Testis (tissue), 3 donors: Measurements from ENCODE around the gene YBX2. TPM values are rescaled to one million over a fixed set of nuclear protein-coding genes. Genes with fewer than 3 reads are reported as not detected.

ENCODE experiments used
- DNase-seq: peaks from one replicate; pipeline ENCODE4 v3.0.0-alpha.2; 2019
- H3K27ac ChIP-seq, 2 donors: fragments of 200-600 bp; sonication (generic); one replicate each; pipeline ENCODE4 v1.5.1; 2019
- H3K27me3 ChIP-seq: fragments of 200-600 bp; sonication (generic); one replicate; pipeline ENCODE4 v1.5.1; 2019
- H3K36me3 ChIP-seq: fragments of 200-600 bp; sonication (generic); one replicate; pipeline ENCODE4 v1.5.1; 2017; ENCODE audit warnings: low read depth; ENCODE audit errors: missing control alignments
- H3K4me1 ChIP-seq: fragments of 200-600 bp; sonication (generic); one replicate; pipeline ENCODE4 v1.5.1; 2019
- H3K4me3 ChIP-seq, 2 donors: fragments of 200-600 bp; sonication (generic); one replicate each; pipeline ENCODE4 v1.5.1; 2017 to 2019
- H3K9me3 ChIP-seq: fragments of 200-600 bp; sonication (generic); one replicate; pipeline ENCODE4 v1.5.1; 2017
- POLR2A ChIP-seq: fragments of 450-650 bp; IDR thresholded peaks from one replicate; pipeline ENCODE4 v1.6.1; 2017; ENCODE audit warnings: antibody characterized with exemption, mild to moderate bottlenecking, moderate library complexity
- WGBS, 2 donors: methylation state at CpG; one replicate each; pipeline ENCODE4 v1.1.5; 2018; 5-methylcytosine and 5-hydroxymethylcytosine counted together
- intact Hi-C: fragments of 100-400 bp; cut with DNase I; formaldehyde crosslinking; loops from one replicate; pipeline ENCODE4 v1.15.1; 2023; ENCODE audit warnings: low total_unique reads
- polyA plus RNA-seq: library from polyadenylated mRNA; stranded (reverse); fragments of 350-450 nt; fragmentation: Illumina TruSeq; extraction: RNeasy Lipid Tissue Mini Kit (QIAGEN cat#74804); gene quantifications from one replicate; pipeline ENCODE4 v1.2.3, GENCODE V29; 2014; ENCODE audit warnings: low read depth, low replicate concordance; ENCODE audit not compliant: insufficient read depth
- total RNA-seq, 2 donors: library from RNA; depleted of rRNA; stranded (reverse); fragments of >200 nt; gene quantifications; one replicate each; pipeline ENCODE4 v1.2.3, GENCODE V29; 2016
- TF ChIP-seq, protein P1 (sequence below), 3 experiments: fragments of 450-650 bp in 2 of 3; fragments of 200-600 bp in 1 of 3; sonication (generic) in 1 of 3; IDR thresholded peaks; one replicate each; pipeline ENCODE4 v1.5.1; 2016 to 2019; ENCODE audit warnings: antibody characterized with exemption in 3 of 3, mild to moderate bottlenecking in 2 of 3, moderate library complexity in 1 of 3

Gene YBX2
- total and polyA plus RNA-seq, 3 donors from 2014 or later, result 276 to 1,120 (median 549) TPM

DNA sequence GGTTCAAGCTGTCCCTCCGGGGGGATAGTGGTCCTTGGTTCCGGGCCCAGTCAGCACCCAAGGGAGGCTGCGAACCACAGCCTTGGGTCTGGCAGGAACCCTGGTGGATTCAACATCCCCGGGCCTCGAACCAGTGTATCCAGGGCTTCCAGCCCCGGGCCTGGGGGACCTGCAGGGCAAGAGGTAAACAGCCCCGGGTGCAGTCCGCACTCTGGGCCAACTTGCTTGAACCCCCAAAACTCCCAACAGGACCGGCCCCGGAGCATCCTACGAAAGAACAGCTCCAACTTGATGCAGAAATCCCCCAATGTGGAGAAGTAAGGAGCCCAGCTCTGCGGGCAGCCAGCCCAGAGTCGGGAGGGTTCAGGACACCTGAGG lies 36.2 kb upstream of the YBX2 start:
- no peaks in the 10 kb centered on the region for H3K36me3 ChIP-seq
- H3K27me3 ChIP-seq, result no peaks in the 10 kb centered on the region
- no peaks in the 10 kb centered on the region for H3K9me3 ChIP-seq
- peak overlapping the region; percentile 80 to 92 for H3K4me3 ChIP-seq
- intact Hi-C loops, result no loop called here
- TF ChIP-seq POLR2A, result no peak
- TF ChIP-seq, protein P1, sequence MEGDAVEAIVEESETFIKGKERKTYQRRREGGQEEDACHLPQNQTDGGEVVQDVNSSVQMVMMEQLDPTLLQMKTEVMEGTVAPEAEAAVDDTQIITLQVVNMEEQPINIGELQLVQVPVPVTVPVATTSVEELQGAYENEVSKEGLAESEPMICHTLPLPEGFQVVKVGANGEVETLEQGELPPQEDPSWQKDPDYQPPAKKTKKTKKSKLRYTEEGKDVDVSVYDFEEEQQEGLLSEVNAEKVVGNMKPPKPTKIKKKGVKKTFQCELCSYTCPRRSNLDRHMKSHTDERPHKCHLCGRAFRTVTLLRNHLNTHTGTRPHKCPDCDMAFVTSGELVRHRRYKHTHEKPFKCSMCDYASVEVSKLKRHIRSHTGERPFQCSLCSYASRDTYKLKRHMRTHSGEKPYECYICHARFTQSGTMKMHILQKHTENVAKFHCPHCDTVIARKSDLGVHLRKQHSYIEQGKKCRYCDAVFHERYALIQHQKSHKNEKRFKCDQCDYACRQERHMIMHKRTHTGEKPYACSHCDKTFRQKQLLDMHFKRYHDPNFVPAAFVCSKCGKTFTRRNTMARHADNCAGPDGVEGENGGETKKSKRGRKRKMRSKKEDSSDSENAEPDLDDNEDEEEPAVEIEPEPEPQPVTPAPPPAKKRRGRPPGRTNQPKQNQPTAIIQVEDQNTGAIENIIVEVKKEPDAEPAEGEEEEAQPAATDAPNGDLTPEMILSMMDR (IDR thresholded peaks at IDR 0.05), result no peak
- DNase-seq, result no peak
- H3K4me1 ChIP-seq, result peaks cover 14% of the 10 kb centered on the region
- WGBS, 2 donors, result 55 to 63% methylated on average over 3 to 13 of the region's 13 CpGs
- H3K27ac ChIP-seq, result peak overlapping the region; percentile 80 to 92

DNA sequence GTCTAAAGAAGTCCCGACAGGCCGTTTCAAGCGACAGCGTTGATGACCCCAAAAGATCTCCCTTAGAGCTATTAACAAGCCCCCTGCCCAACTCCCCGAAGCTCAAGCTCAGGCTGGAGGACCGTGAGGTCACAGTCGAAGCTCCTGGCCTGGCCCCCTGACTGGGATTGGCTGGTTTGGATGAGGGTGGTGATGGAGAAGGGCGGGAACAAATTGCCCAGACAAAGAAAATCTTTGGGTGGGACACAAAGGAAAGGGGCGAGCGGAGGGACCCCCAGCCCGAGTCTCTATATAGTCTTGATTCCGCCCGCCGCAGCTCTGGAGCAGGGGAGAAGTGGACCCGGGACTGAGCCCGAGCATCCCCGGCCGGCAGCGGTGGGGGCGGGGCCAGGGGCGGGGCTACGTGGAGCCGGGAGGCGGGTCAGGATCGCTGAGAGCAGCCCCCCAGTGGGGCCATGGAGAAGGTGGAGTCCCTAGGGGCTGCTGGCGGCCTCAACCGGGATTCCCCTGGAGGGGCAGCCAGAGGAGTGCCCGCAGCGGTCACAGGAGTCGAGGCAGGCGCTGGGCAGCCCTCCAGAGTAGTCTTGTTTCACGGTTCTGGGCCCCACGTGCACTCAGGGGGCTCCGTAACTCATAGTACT lies 35.7 kb upstream of the YBX2 start:
- Histone ChIP-seq H3K4me1 (peaks cover 14% of the 10 kb centered on the region), H3K27me3 (no peaks in the 10 kb centered on the region), H3K36me3 (no peaks in the 10 kb centered on the region), H3K27ac (peak overlapping the region; percentile 80 to 92), H3K4me3 (peak overlapping the region; percentile 80 to 92), H3K9me3 (no peaks in the 10 kb centered on the region)
- peak; percentile 90 for DNase-seq
- intact Hi-C loops, result no loop called here
- TF ChIP-seq POLR2A, result no peak
- TF ChIP-seq, protein P1 (IDR thresholded peaks at IDR 0.05), result no peak
- 0 to 1% methylated on average over 12 to 33 of the region's 34 CpGs for WGBS, 2 donors

DNA sequence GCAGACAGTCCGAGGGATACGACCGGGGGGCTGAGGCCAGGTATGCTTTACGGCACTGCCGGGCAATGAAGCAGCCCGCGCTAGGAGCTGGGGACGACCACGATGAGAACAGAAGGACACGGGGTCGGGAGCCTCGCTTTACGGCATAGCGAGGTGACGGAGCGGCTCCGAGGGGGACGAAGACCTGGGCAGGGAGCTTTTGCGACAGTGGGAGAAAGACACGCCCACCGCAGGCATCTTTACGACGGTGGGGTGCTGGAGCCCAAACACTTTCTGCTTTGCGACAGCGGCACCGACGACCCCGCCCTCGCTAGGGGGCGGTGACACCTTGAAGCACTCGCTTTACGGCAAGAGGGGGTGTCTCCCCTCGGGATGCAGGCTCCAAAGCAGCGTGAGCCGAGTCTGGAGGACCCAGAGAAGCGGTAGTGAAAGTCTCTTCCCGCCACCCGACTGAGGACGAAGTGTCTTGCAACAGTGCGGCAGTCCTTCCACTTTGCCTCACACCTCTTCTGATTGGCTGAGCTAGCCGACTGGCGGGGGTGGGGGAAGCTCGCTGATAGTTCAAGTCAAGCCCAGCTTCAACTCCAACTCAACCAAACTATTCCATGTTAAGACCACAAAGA lies 35.0 kb upstream of the YBX2 start:
- H3K4me3 ChIP-seq, result peak overlapping the region; percentile 80 to 92
- WGBS, 2 donors, result 0% methylated on average over 9 to 43 of the region's 43 CpGs
- intact Hi-C loops, result no loop called here
- H3K9me3 ChIP-seq, result no peaks in the 10 kb centered on the region
- no peaks in the 10 kb centered on the region for H3K27me3 ChIP-seq
- no peaks in the 10 kb centered on the region for H3K36me3 ChIP-seq
- peak overlapping the region; percentile 80 to 92 for H3K27ac ChIP-seq
- H3K4me1 ChIP-seq, result peaks cover 14% of the 10 kb centered on the region
- peak; percentile 99 for DNase-seq
- TF ChIP-seq POLR2A, result no peak
- TF ChIP-seq, protein P1 (IDR thresholded peaks at IDR 0.05), result peak in 2 of 3 experiments; percentile 14 to 26

DNA sequence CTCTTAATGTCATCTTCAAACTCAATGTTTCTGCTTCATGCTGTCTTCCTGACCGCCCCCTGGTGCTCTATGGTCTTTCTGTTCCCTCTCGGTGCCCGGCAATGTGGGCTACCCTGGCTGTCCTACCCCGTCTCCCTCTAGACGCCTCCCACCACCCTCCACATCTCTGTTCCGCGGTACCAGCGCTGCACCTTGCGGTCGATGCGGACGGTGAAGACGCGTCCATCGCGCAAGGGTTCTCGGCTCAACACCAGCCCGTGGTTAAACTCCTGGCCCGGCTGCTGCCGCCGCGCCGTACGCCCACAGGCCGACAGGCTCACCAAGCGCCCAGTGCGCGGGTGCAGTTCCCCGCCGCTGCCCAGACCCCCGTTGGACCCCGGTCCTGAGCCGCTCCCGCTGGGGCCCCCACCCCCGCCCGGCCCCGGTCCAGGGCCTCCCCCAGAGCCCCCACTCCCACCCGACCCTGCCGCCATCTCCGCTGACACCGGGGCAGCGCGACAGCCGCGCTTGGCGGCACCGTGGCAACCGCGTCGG lies 34.5 kb upstream of the YBX2 start, which contains the start of gene NEURL4:
TSS of gene NEURL4 (minus strand) at position 496 of the 534 bp plus-strand sequence. CDS start at position 473, 23 bp downstream.
- Histone ChIP-seq H3K4me3 (peak within 1 kb of the TSS; percentile 80 to 92), H3K4me1 (peaks cover 14% of the 10 kb centered on the region), H3K27me3 (no peaks in the 10 kb centered on the region), H3K9me3 (no peaks in the 10 kb centered on the region), H3K27ac (peak within 1 kb of the TSS; percentile 80 to 92), H3K36me3 (no peaks in the 10 kb centered on the region)
- intact Hi-C loops, result no loop called here
- WGBS, 2 donors, result 0 to 1% methylated on average over 28 to 30 of the region's 50 CpGs
- DNase-seq, result peak; percentile 53
- TF ChIP-seq, protein P1 (IDR thresholded peaks at IDR 0.05), result no peak
- no peak for TF ChIP-seq POLR2A
